Activated effector memory CD4-positive, alpha-beta T cell treated with anti-CD3 and anti-CD28 coated beads, Interleukin-2, amount 50 U/mL, for 16 hours (primary cell): ENCODE data around the gene CNTFR.

Source experiments
- DNase-seq: peaks from one replicate; pipeline ENCODE4 v3.0.0-alpha.2; 2020

Gene CNTFR

GRCh38 chr9:34588671-34589635 lies 571 bp downstream of the CNTFR start:
- no peak for DNase-seq

- no peak for DNase-seq
These were observed 2.3 kb downstream of the CNTFR start for GRCh38 chr9:34587271-34587670.

GRCh38 chr9:34585946-34586669 lies 3.4 kb downstream of the CNTFR start:
- DNase-seq, result no peak

- DNase-seq, result no peak
These were observed 4.6 kb downstream of the CNTFR start for GRCh38 chr9:34584970-34585369.

GRCh38 chr9:34582787-34583186 lies 6.7 kb downstream of the CNTFR start:
- DNase-seq, result no peak

GRCh38 chr9:34581318-34581717 lies 8.2 kb downstream of the CNTFR start:
- DNase-seq, result no peak

GRCh38 chr9:34580358-34580757 lies 9.2 kb downstream of the CNTFR start:
- DNase-seq, result no peak

- DNase-seq, result no peak
These were observed 9.7 kb downstream of the CNTFR start for GRCh38 chr9:34579808-34580163.

GRCh38 chr9:34579104-34579807 lies 10.3 kb downstream of the CNTFR start:
- DNase-seq, result no peak

- DNase-seq, result no peak
These were observed 11.1 kb downstream of the CNTFR start for GRCh38 chr9:34578241-34579103.

GRCh38 chr9:34577400-34578240 lies 11.9 kb downstream of the CNTFR start:
- no peak for DNase-seq

- DNase-seq, result no peak
These were observed 12.7 kb downstream of the CNTFR start for GRCh38 chr9:34576597-34577399.

GRCh38 chr9:34575862-34576596 lies 13.5 kb downstream of the CNTFR start:
- no peak for DNase-seq

GRCh38 chr9:34575241-34575640 lies 14.3 kb downstream of the CNTFR start:
- DNase-seq, result no peak

- DNase-seq, result no peak
These were observed 15.0 kb downstream of the CNTFR start for GRCh38 chr9:34574571-34574970.

- DNase-seq, result no peak
These were observed 15.8 kb downstream of the CNTFR start for GRCh38 chr9:34573599-34574325.

- no peak for DNase-seq
These were observed 16.9 kb downstream of the CNTFR start for GRCh38 chr9:34572628-34573027.

- DNase-seq, result no peak
These were observed 17.4 kb downstream of the CNTFR start for GRCh38 chr9:34572092-34572491.

- no peak for DNase-seq
These were observed 18.1 kb downstream of the CNTFR start for GRCh38 chr9:34571481-34571810.
